Neural progenitor cell (in vitro differentiated cells): ENCODE measurements around the gene SLC12A7. TPM values are rescaled to one million over a fixed set of nuclear protein-coding genes. Genes with fewer than 3 reads are reported as not detected.

ENCODE experiments used
- DNase-seq: peaks from one replicate; pipeline ENCODE4 v3.0.0-alpha.2; 2016; ENCODE audit warnings: low spot score
- H2AFZ ChIP-seq: fragments of 200-600 bp; sonication (generic); replicated peaks from 2 replicates; pipeline ENCODE4 v1.6.1; 2016; ENCODE audit warnings: antibody characterized with exemption
- H3F3A ChIP-seq: fragments of 200-600 bp; sonication (generic); 2 replicates; pipeline ENCODE4 v1.6.1; 2016; ENCODE audit warnings: antibody characterized with exemption, low read depth
- H3K27ac ChIP-seq: fragments of 200-600 bp; sonication (generic); 2 replicates; pipeline ENCODE4 v1.5.1; 2016; ENCODE audit warnings: mild to moderate bottlenecking
- H3K27me3 ChIP-seq: fragments of 200-600 bp; sonication (generic); 2 replicates; pipeline ENCODE4 v1.6.1; 2016; ENCODE audit warnings: mild to moderate bottlenecking, moderate library complexity
- H3K36me3 ChIP-seq: fragments of 200-600 bp; sonication (generic); 2 replicates; pipeline ENCODE4 v1.5.1; 2016
- H3K4me1 ChIP-seq: fragments of 200-600 bp; sonication (generic); 2 replicates; pipeline ENCODE4 v1.6.1; 2016; ENCODE audit warnings: mixed run types
- H3K4me2 ChIP-seq: fragments of 200-600 bp; sonication (generic); 2 replicates; pipeline ENCODE4 v1.6.1; 2016
- H3K4me3 ChIP-seq: fragments of 200-600 bp; sonication (generic); 2 replicates; pipeline ENCODE4 v1.5.1; 2016
- H3K79me2 ChIP-seq: fragments of 200-600 bp; sonication (generic); 2 replicates; pipeline ENCODE4 v1.6.1; 2016; ENCODE audit warnings: low read depth
- H3K9ac ChIP-seq: fragments of 200-600 bp; sonication (generic); 2 replicates; pipeline ENCODE4 v1.6.1; 2016
- H3K9me3 ChIP-seq: fragments of 200-600 bp; sonication (generic); 2 replicates; pipeline ENCODE4 v1.5.1; 2016; ENCODE audit warnings: low read depth
- H4K20me1 ChIP-seq: fragments of 200-600 bp; sonication (generic); 2 replicates; pipeline ENCODE4 v1.6.1; 2016; ENCODE audit warnings: low read depth
- H3K27ac Mint-ChIP-seq: 3 replicates; pipeline ENCODE4 v1.8.0; 2021; ENCODE audit warnings: mixed read lengths
- H3K27me3 Mint-ChIP-seq: 2 replicates; pipeline ENCODE4 v1.8.0; 2022; ENCODE audit warnings: low read depth, mild to moderate bottlenecking, inconsistent platforms, moderate library complexity, mixed read lengths; ENCODE audit not compliant: insufficient read depth
- H3K36me3 Mint-ChIP-seq: 3 replicates; pipeline ENCODE4 v1.8.0; 2021; ENCODE audit warnings: mixed read lengths
- H3K4me1 Mint-ChIP-seq: 3 replicates; pipeline ENCODE4 v1.8.0; 2021; ENCODE audit warnings: mixed read lengths
- H3K4me3 Mint-ChIP-seq: 3 replicates; pipeline ENCODE4 v1.8.0; 2021; ENCODE audit warnings: mild to moderate bottlenecking, moderate library complexity, mixed read lengths
- H3K9me3 Mint-ChIP-seq: 3 replicates; pipeline ENCODE4 v1.8.0; 2020; ENCODE audit warnings: mixed read lengths
- EZH2 ChIP-seq: fragments of 200-600 bp; sonication (generic); IDR thresholded peaks from 2 replicates; pipeline ENCODE4 v1.6.1; 2017; ENCODE audit warnings: antibody characterized with exemption, mild to moderate bottlenecking, moderate library complexity
- EZH2phosphoT487 ChIP-seq: fragments of 200-600 bp; sonication (generic); IDR thresholded peaks from 2 replicates; pipeline ENCODE4 v1.6.1; 2017; ENCODE audit warnings: antibody characterized with exemption
- total RNA-seq: library from RNA; depleted of rRNA; stranded (reverse); fragments of >200 nt; gene quantifications from 2 replicates; pipeline ENCODE4 v1.2.3, GENCODE V29; 2015; ENCODE audit warnings: low replicate concordance
- TF ChIP-seq, protein P1 (sequence below): fragments of 200-600 bp; sonication (generic); IDR thresholded peaks from 2 replicates; pipeline ENCODE4 v1.5.1; 2017; ENCODE audit warnings: antibody characterized with exemption, mild to moderate bottlenecking

SLC12A7 gene
- total RNA-seq, 1 donor from 2014 or later = 7.5 TPM

- no peaks in the 10 kb centered on the region for H3K9me3 ChIP-seq
- no peak overlapping the region for H3K4me2 ChIP-seq
- H4K20me1 ChIP-seq = peaks cover 29% of the 10 kb centered on the region
- H3F3A ChIP-seq = no peaks in the 10 kb centered on the region
- no peak for TF ChIP-seq EZH2
- TF ChIP-seq, protein P1, sequence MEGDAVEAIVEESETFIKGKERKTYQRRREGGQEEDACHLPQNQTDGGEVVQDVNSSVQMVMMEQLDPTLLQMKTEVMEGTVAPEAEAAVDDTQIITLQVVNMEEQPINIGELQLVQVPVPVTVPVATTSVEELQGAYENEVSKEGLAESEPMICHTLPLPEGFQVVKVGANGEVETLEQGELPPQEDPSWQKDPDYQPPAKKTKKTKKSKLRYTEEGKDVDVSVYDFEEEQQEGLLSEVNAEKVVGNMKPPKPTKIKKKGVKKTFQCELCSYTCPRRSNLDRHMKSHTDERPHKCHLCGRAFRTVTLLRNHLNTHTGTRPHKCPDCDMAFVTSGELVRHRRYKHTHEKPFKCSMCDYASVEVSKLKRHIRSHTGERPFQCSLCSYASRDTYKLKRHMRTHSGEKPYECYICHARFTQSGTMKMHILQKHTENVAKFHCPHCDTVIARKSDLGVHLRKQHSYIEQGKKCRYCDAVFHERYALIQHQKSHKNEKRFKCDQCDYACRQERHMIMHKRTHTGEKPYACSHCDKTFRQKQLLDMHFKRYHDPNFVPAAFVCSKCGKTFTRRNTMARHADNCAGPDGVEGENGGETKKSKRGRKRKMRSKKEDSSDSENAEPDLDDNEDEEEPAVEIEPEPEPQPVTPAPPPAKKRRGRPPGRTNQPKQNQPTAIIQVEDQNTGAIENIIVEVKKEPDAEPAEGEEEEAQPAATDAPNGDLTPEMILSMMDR = no peak
- no peak for TF ChIP-seq EZH2phosphoT487
- H3K9ac ChIP-seq = no peak overlapping the region
- Mint-ChIP-seq H3K4me1 (peaks cover 18% of the 10 kb centered on the region), H3K9me3 (no peaks in the 10 kb centered on the region), H3K36me3 (no peaks in the 10 kb centered on the region), H3K27me3 (peaks cover 8% of the 10 kb centered on the region), H3K27ac (no peak overlapping the region), H3K4me3 (peak overlapping the region; percentile 58)
- peaks cover 19% of the 10 kb centered on the region for H3K4me1 ChIP-seq
- no peak overlapping the region for H3K4me3 ChIP-seq
- H3K27me3 ChIP-seq = no peaks in the 10 kb centered on the region
- H3K79me2 ChIP-seq = peaks cover 28% of the 10 kb centered on the region
- no peak for DNase-seq
- H3K27ac ChIP-seq = no peak overlapping the region
- H3K36me3 ChIP-seq = no peaks in the 10 kb centered on the region
- H2AFZ ChIP-seq = no peak overlapping the region
These were observed 1.4 kb upstream of the SLC12A7 start for GRCh38 chr5:1113332-1113690.

DNA sequence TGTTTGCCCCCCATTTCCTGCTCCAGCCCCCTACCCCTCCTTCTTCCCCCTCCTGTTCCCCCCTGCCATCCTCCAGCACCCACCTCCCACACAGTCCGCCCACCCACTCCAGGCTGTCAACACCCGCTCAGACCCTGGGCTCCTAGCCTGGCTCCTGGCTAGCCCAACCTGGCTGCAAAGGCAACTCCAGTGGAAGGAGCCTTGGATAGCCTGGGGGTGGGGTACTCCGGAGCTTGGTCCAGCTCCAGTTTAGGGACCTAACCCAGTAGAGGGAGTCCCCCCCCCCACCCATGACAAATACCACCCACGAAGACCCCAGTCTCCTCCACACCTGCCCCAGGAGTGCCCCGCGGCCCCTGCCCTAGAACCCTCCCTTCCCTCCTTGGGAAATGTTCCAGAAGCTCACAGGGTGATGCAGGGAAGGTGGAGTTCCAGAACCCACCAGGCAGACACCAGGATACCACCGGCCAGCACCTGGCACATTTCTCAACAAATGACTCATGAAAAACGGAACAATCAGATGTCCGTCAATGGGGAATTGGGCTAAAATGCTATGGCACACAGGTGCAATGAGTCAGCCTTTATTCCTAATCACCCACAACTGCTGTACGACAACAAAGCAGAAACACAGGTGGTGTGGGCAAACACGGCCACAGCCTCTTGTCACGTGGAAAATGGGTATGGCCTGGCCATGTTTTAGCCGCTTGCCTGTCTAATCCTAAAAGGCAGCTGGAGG, 901 bp upstream of the SLC12A7 start:
- no peak overlapping the region for H3K27ac ChIP-seq
- Mint-ChIP-seq H3K36me3 (no peaks in the 10 kb centered on the region), H3K9me3 (no peaks in the 10 kb centered on the region), H3K4me3 (peak overlapping the region; percentile 70), H3K27me3 (peaks cover 8% of the 10 kb centered on the region), H3K4me1 (peaks cover 17% of the 10 kb centered on the region), H3K27ac (no peak overlapping the region)
- no peak overlapping the region for H3K4me3 ChIP-seq
- H3F3A ChIP-seq = no peaks in the 10 kb centered on the region
- H4K20me1 ChIP-seq = peaks cover 34% of the 10 kb centered on the region
- TF ChIP-seq, protein P1 = no peak
- TF ChIP-seq EZH2phosphoT487 = no peak
- TF ChIP-seq EZH2 = no peak
- DNase-seq = no peak
- no peak overlapping the region for H3K9ac ChIP-seq
- H3K9me3 ChIP-seq = no peaks in the 10 kb centered on the region
- H3K36me3 ChIP-seq = no peaks in the 10 kb centered on the region
- H3K4me1 ChIP-seq = peaks cover 14% of the 10 kb centered on the region
- H3K27me3 ChIP-seq = no peaks in the 10 kb centered on the region
- no peak overlapping the region for H2AFZ ChIP-seq
- no peak overlapping the region for H3K4me2 ChIP-seq
- peaks cover 33% of the 10 kb centered on the region for H3K79me2 ChIP-seq

- Histone ChIP-seq H3K9me3 (no peaks in the 10 kb centered on the region), H3K36me3 (no peaks in the 10 kb centered on the region), H3K4me3 (peak overlapping the region; percentile 94), H3K27ac (no peak overlapping the region), H4K20me1 (peaks cover 49% of the 10 kb centered on the region), H3F3A (no peaks in the 10 kb centered on the region), H3K4me1 (peaks cover 12% of the 10 kb centered on the region), H3K9ac (peak overlapping the region; percentile 73), H3K79me2 (peaks cover 48% of the 10 kb centered on the region), H3K27me3 (no peaks in the 10 kb centered on the region), H3K4me2 (peak overlapping the region; percentile 80), H2AFZ (peak overlapping the region; percentile 79)
- peaks cover 8% of the 10 kb centered on the region for H3K27me3 Mint-ChIP-seq
- H3K36me3 Mint-ChIP-seq = no peaks in the 10 kb centered on the region
- no peak overlapping the region for H3K27ac Mint-ChIP-seq
- DNase-seq = peak; percentile 74
- H3K4me1 Mint-ChIP-seq = peaks cover 23% of the 10 kb centered on the region
- TF ChIP-seq EZH2 = no peak
- H3K9me3 Mint-ChIP-seq = no peaks in the 10 kb centered on the region
- H3K4me3 Mint-ChIP-seq = peak overlapping the region; percentile 88
These were observed 579 bp downstream of the SLC12A7 start for GRCh38 chr5:1111241-1111726.
